Activated naive CD4-positive, alpha-beta T cell treated with anti-CD3 and anti-CD28 coated beads, Interleukin-2, amount 10 ng/mL, durations not matched to agents 5 hours and 36 hours (primary cell): Measurements from ENCODE around the gene AASDHPPT. TPM values are rescaled to one million over a fixed set of nuclear protein-coding genes. Genes with fewer than 3 reads are reported as not detected.

Experiments
- total RNA-seq, 2 experiments: library from RNA; stranded (reverse); gene quantifications; one replicate each; pipeline ENCODE4 v1.2.3, GENCODE V29; 2021

The AASDHPPT gene
- 10 to 100 TPM; 31.0 to 32.4 TPM for total RNA-seq

GRCh38 chr11:106077609-106078455 lies at the start of gene AASDHPPT:
TSS of gene AASDHPPT (plus strand) at chr11:106077662. CDS start at chr11:106077711, 49 bp downstream.

GRCh38 chr11:106076919-106077608 lies 398 bp upstream of the AASDHPPT start, which contains the start of gene KBTBD3:
TSS of gene KBTBD3 (minus strand) at chr11:106077347. CDS start at chr11:106059097, 18,250 bp downstream.

Other genes with a start within 250 kb of the AASDHPPT start
- 10 to 100 TPM; 15.5 to 20.0 TPM for gene MSANTD4, start 55.4 kb upstream of the AASDHPPT start, total RNA-seq
- 1 to 10 TPM; 7.8 to 8.2 TPM for gene KBTBD3, start 315 bp upstream of the AASDHPPT start, total RNA-seq